ENCODE data around the gene YWHAE.

DNA sequence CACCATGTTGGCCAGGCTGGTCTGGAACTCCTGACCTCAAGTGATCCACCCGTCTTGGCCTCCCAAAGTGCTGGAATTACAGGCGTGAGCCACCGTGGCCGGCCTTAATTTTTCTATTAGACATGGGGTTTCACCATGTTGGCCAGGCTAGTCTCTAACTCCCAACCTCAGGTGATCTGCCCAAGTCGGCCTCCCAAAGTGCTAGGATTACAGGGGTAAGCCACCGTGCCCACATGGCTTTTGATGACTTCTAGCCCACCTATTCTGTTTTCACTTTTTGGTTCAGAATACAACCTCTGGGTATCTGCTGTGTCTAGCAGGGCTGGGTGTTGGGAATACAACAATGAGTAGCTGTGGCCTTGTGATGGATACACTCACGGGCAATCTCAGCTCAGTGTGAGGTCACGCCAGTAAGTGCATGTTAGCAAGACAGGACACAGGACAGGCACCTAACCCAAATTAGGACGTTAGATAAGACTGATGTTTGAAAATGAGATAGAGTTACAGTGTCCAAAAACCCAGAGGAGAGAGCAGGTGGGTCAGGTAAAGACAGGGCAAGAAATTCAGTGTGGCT lies 14.1 kb upstream of the YWHAE start:
- no peak for TF ChIP-seq EZH2phosphoT487 (IDR thresholded peaks at IDR 0.05; ENCODE audit: insufficient read depth, low read depth)
- no peak for TF ChIP-seq EZH2 (IDR thresholded peaks at IDR 0.05; ENCODE audit: insufficient read depth, poor library complexity, severe bottlenecking)

Measured in GM23248 (cell line).